ENCODE measurements around the gene AQP12A. TPM values are rescaled to one million over a fixed set of nuclear protein-coding genes. Genes with fewer than 3 reads are reported as not detected.
"Not testable (repeated sequence)": the region's sequence is repeated elsewhere in the genome, so short reads cannot be mapped to it uniquely, and the experiment has no call there.

Gene AQP12A
- polyA plus RNA-seq, 1 donor from 2014 or later, result not detected

DNA sequence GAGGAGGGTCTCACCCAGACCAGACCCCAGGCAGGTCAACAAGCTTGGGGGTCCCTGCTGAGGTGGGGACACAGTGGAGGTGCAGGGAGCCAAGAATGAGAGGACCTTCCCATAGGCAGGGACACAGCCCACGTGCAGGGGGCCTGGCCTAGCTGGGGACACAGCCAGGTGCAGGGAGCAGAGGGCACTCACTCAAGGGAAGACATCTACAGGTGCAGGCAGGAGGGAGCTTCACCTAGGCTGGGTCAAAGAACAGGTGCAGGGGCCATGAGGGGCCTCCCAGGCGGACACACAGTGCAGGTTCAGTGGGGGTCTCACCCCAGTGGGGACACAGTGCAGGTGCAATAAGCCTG is 615 bp upstream of the AQP12A start:
- H3K36me3 Mint-ChIP-seq, H3K9me3 Mint-ChIP-seq: not testable (repeated sequence)
- peak overlapping the region in 1 of 4 donors; percentile 41 for H3K4me3 Mint-ChIP-seq

DNA sequence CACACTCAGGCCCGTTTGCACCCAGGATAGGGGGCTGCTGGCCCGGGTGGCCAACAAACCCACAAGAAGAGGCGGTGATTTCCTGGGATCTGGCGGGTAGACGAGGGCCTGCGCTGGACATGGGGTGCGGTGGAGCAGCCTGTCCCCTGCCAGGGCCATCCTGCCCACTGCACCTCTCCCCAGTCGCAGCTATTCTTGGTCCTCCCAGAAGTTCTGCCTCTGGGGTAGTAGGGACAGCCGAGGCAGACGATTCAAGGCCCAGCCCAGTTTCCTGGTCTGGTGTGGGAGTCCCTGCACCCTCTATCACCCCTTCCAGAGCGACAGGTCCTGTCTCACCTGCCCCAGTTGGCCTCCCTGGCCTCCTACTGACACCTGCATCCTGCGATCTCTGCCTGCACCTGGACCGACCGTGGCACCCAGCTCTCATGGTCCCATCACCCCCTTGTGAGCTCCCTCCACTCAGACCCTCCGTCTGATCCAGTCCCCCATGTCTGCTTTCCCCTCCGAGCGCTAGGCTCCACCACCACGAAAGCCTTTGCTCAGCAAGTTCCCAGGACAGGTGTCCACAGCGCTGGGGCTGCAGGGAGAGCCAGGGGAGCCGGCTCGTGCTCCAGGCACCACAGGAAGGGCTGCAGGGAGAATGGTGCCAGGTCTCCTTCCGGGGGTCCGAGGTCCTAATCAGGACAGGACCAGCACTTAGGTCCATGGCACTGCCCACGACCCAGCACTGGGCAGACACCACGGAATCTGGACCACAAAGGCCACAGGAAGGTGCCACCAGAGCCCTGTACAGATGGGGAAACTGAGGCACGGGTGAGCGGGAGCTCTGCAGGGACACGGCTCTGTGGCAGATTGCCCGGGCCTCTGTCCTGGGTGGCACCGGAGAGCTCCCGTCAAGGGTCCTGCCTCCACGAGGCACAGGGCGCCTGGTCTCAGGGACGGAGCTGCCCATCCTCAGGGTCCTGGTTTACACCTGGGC is 1.2 kb downstream of the AQP12A start:
- not testable (repeated sequence) for H3K4me3 Mint-ChIP-seq, H3K27me3 Mint-ChIP-seq, H3K36me3 Mint-ChIP-seq, H3K9me3 Mint-ChIP-seq, H3K4me1 Mint-ChIP-seq, H3K27ac Mint-ChIP-seq

More for the DNA sequence above, 615 bp upstream of the AQP12A start:
- H3K4me1 Mint-ChIP-seq, H3K27ac Mint-ChIP-seq, H3K27me3 Mint-ChIP-seq: not testable (repeated sequence)

DNA sequence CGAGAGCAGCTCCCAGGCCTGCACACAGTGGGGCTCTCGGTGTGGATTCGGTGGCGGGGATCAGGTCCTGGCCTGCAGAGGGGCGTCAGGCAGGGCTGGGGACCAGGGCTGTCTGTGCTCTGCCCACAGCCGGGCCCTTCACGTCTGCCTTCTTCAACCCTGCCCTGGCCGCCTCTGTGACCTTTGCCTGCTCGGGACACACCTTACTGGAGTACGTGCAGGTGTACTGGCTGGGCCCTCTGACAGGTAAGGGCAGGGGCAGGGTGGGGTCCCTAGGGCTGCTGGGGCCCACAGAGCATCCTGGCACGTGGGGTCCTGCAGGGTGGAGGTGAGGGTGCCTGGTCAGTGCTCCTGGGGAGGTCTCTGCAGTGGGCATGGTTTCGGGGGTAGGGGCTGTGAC is 2.6 kb downstream of the AQP12A start:
- H3K9me3 Mint-ChIP-seq, H3K4me3 Mint-ChIP-seq, H3K27me3 Mint-ChIP-seq, H3K4me1 Mint-ChIP-seq, H3K36me3 Mint-ChIP-seq, H3K27ac Mint-ChIP-seq: not testable (repeated sequence)

DNA sequence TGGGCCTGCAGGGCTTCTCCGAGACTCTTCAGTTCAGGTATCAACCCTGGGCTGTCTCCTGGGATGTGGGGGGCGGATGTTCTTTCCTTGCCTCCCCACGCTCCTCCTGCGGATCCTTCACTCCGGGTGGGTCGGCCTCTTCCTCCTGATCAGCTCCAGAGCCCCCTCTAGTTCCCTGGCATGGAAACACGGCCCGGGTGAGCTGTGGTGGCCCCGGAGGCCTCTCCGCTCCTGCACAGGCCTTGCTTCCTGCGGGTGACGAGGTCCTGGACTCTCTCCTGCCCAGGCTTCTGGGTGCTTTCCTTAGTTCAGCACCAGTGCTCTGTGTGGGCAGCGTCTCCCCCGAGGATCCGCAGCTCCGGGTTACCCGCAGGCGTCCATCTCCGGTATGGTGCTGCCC is 3.9 kb downstream of the AQP12A start:
- not testable (repeated sequence) for H3K36me3 Mint-ChIP-seq, H3K27me3 Mint-ChIP-seq, H3K4me3 Mint-ChIP-seq, H3K9me3 Mint-ChIP-seq, H3K4me1 Mint-ChIP-seq, H3K27ac Mint-ChIP-seq

DNA sequence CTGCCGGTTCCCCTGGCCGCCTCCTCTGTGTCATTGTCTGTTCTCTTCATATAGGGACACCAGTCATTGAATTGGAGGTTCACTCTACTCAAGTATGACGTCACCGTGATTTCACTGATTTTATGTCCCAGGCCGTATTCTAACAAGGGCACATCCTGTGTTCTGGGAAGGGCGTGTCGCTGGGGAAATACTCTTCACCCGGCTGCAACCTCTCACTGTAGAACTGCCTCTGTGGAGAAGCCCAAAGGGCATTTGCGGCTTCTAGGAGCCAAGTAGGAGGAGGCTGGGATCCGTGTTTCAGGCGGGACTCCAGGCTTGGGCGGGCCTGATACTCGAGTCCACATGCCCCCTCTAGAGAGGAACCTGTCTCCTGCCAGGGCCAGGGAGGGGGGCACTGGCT is 4.8 kb downstream of the AQP12A start:
- not testable (repeated sequence) for H3K27ac Mint-ChIP-seq, H3K36me3 Mint-ChIP-seq, H3K4me3 Mint-ChIP-seq, H3K27me3 Mint-ChIP-seq, H3K4me1 Mint-ChIP-seq, H3K9me3 Mint-ChIP-seq

DNA sequence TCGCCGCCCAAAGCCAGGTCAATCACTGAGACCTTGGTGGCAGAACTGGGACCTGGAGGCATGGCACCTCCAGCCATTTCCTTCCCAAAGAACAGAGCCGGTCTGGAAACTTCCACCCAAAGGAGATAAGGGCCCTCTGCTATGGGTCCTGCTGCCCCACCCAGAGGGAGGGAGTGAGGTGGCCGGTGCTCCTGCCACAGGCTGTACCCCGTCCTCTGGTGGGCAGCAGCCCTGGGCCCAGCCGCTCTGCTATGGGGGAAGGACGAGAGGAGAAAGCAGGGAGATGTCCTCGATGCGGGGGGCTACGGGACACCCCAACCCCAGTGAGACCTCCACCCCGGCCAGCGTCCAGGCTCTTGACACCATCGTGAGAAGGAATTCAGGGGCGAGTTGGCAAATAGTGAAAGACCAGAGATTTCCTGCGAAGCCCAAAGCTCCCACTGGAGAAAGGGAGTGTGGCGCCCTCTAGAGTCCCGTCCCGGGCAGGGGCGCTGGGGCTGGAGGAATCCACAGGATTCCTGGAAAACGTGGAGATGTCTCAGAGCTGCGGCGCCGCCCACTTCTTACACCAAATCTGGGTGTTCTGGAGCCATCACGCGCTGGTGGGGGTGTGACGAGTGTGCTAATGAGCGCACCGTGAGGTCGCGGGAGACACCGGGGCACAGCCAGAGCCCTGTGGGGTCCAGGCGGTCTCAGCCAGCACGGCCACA is 7.3 kb downstream of the AQP12A start:
- not testable (repeated sequence) for H3K9me3 Mint-ChIP-seq, H3K27me3 Mint-ChIP-seq, H3K4me3 Mint-ChIP-seq, H3K4me1 Mint-ChIP-seq, H3K36me3 Mint-ChIP-seq, H3K27ac Mint-ChIP-seq

DNA sequence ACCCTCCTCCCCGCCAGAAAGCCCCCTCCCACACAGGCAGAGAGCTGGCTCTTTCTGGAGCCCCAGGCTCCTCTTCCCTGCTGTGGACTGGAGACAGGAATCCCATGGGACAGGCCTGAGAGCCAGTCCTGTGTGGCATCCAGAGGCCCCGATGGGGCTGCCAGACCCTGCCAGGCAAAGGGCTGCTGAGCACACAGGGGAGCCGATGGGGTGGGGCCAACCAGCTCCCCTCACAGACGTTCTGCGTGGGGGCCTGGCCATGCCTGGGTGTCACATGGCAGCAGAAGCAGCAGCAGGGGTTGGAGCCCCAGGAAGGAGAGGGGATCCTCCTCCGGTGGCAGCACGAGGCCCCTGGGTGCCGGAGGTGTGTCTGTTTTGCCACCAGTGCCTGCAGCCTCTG is 8.2 kb downstream of the AQP12A start:
- H3K4me3 Mint-ChIP-seq, H3K27me3 Mint-ChIP-seq, H3K27ac Mint-ChIP-seq, H3K9me3 Mint-ChIP-seq, H3K4me1 Mint-ChIP-seq, H3K36me3 Mint-ChIP-seq: not testable (repeated sequence)

DNA sequence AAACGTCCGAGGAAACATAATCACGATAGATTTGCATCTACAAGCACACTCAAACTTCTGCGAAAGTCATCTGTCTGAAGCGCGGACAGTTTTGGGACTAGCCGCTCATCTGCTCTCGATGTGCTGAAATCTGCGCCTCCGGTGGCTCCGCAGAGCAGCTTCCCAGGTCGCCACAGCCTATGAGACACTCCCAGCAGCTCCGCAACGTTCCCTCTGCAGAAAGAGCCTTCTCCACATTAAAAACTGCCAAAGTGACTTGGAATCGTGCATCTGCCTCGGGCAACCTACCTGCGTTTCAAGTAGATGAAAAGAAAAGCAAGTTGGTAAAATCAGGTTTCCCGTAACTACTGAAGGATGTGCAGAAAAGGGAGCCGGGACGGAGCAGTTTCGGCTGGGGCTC is 8.9 kb downstream of the AQP12A start:
- H3K4me1 Mint-ChIP-seq, H3K36me3 Mint-ChIP-seq, H3K9me3 Mint-ChIP-seq, H3K4me3 Mint-ChIP-seq, H3K27ac Mint-ChIP-seq: not testable (repeated sequence)
- H3K27me3 Mint-ChIP-seq, result peaks cover 10% of the 10 kb centered on the region

DNA sequence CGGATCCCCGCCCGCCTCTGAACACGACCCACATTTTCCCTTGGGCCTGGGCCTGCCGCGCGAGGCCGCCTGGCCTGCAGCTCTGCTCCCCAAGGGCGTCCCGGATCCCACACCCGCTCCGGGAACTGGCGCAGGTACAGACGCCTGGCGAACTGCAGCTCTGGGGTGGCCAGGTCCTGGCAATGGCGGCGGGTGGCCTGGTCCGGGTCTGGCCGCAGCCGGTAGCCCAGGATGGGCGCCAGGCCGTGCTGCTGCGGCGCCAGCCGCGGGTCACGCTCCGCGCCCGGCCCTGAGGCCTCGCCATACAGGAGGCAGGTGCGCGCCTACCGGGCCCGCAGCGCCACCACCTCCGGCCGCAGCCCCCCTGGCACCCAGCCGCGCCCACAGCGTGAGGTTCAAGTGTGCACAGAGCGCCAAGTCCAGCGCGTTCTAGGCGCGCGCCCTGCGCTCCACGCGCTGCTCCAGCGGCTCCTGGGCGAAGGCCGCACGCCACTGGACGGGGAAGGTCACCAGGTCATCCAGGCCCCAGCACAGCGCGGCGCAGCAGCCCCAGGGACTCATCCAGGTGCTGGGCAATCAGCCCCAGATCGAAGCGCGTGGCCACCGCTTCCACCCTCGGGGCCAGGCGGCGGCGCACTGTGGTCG is 9.5 kb downstream of the AQP12A start:
- no peak overlapping the region for H3K27ac Mint-ChIP-seq
- peaks cover 11% of the 10 kb centered on the region for H3K27me3 Mint-ChIP-seq
- H3K9me3 Mint-ChIP-seq, result no peaks in the 10 kb centered on the region
- no peak overlapping the region for H3K4me3 Mint-ChIP-seq
- H3K4me1 Mint-ChIP-seq, result peaks cover 0 to 2% (median 0%) of the 10 kb centered on the region in 3 donors
- no peaks in the 10 kb centered on the region for H3K36me3 Mint-ChIP-seq

DNA sequence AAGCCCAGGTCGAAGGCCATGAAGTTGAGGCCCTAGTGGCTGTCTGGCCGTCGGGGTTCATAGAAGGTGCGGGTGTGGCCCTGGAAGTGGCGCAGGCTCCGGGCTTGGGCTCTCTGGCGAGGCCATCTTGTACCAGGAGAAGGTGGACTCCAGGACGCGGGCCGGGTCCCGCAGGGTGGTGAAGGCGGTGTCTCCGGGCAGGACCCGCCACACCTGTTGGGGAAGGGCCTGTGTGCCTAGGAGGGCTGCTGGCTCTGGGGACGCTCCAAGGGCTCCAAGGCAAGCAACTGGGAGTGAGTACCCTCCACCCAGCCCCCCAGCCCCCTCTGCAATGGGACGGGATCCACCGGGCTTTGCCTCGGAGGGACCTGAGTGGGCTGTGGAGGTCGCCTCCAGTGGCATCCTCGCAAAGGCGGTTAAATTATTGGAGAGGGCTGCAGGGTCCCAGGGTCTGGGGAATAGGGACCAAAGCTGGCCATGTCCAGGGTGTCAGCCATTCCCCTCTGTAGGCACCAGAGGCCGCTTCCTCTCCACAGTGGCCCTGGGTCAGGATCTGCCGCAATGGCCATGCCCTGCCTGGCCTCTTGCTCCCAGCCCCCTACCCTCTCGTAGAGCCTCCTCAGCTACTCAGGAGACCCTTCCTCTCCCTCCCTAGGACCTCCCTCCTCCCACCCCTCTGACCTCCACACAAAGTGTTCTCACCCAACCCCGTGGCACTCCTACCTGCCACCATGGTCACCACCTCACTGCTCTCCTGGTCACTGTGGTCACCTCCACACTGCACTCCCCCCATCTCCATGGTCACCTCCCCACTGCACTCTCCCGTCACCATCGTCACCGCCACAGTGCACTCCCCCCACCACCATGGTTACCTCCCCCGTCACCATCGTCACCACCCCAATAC is 10.3 kb downstream of the AQP12A start:
- no peak overlapping the region for H3K4me3 Mint-ChIP-seq
- peaks cover 0 to 2% (median 2%) of the 10 kb centered on the region in 3 donors for H3K4me1 Mint-ChIP-seq
- H3K27ac Mint-ChIP-seq, result no peak overlapping the region
- peaks cover 11% of the 10 kb centered on the region for H3K27me3 Mint-ChIP-seq
- no peaks in the 10 kb centered on the region for H3K9me3 Mint-ChIP-seq
- no peaks in the 10 kb centered on the region for H3K36me3 Mint-ChIP-seq

DNA sequence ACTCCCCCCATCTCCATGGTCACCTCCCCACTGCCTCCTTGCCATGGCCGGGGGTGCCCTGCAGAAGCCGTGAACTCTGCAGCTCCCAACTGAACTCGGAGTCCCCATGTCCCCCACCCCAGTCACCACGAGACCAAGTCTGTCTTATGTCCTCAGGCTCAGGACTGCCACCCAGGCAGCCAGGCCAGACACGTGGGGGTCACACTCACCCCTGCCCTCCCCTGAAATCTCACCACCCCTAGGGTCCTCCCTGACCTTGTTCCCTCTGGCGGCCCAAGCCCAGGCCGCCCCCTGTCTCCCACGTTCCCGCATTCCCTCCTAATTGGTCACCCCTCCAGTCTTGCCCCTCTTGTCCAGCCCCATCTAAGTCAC is 11.0 kb downstream of the AQP12A start:
- Mint-ChIP-seq H3K27me3 (peaks cover 11% of the 10 kb centered on the region), H3K4me1 (peaks cover 0 to 2% (median 2%) of the 10 kb centered on the region in 3 donors), H3K36me3 (no peaks in the 10 kb centered on the region), H3K27ac (no peak overlapping the region), H3K4me3 (no peak overlapping the region), H3K9me3 (no peaks in the 10 kb centered on the region)

DNA sequence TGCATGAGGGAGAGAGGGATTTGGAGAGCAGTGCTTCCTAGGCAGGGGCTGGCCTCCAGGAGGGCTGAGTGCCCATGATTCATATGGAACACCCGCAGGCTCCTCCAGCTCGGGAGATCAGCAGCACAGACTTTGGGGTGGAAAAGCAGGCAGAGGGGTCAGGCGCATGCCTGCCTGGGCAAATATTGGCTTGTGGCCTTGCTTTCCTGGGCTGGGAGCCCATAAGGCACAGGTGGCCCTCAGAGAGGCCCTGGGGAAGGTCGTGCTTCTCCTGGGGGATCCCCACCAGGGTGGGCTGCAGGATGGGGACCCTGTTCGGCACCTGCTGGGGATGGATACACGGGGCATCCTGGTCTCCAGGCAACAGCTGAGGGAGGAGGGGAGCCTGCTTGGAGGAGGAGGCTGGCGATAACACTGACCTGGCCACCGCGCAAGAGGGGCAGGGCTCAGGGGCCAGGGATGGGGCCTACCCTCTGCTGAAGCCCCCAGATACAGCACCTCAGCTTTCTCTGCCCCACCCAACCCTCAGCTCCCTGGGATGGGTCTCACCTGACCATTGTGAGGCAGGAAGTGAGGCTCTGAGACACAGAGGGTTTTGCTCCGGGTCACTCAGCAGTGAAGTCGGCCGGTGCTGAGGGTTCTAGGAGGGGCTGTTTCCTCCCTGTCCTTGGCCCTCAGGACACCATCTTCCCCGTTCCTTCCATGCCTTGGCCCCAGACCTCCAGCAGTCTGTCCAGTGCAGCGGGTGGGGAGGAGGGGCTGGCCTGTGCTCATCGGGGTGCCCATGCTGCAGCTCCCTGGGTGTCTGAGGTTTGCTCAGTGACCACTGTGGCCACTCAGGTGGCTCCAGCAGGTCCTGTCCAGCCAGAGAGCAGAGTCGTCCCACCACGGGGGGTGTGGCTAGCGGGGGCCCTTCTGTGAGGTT is 12.0 kb downstream of the AQP12A start:
- peaks cover 15% of the 10 kb centered on the region for H3K27me3 Mint-ChIP-seq
- no peak overlapping the region for H3K27ac Mint-ChIP-seq
- H3K36me3 Mint-ChIP-seq, result no peaks in the 10 kb centered on the region
- peaks cover 0 to 2% (median 0%) of the 10 kb centered on the region in 3 donors for H3K9me3 Mint-ChIP-seq
- peaks cover 0 to 2% (median 2%) of the 10 kb centered on the region in 3 donors for H3K4me1 Mint-ChIP-seq
- H3K4me3 Mint-ChIP-seq, result peak overlapping the region in 1 of 4 donors; percentile 68

DNA sequence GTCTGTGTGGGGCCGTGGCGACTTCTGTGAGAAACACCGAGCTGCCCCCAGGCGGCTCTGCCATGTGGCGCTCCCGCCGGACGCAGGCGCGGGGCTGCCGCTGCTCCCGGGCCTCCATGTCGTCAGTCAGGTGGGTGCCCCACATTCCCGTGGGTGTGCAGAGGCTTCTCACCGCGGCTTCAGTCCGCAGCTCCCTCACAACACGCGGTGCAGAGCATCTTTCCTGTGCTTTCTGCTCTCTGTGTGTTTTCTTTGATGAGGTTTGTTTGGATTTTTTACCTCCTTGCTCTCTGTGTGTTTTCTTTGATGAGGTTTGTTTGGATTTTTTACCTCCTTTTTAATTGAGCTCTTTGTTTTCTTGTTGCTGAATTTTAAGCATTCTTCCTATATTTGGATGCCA is 13.0 kb downstream of the AQP12A start:
- Mint-ChIP-seq H3K36me3 (no peaks in the 10 kb centered on the region), H3K4me3 (no peak overlapping the region)

More for the DNA sequence above, 13.0 kb downstream of the AQP12A start:
- H3K9me3 Mint-ChIP-seq, result peaks cover 0 to 2% (median 0%) of the 10 kb centered on the region in 3 donors
- peak overlapping the region in 1 of 3 donors; percentile 55 for H3K27ac Mint-ChIP-seq
- H3K4me1 Mint-ChIP-seq, result peaks cover 0 to 2% (median 2%) of the 10 kb centered on the region in 3 donors
- H3K27me3 Mint-ChIP-seq, result peaks cover 15% of the 10 kb centered on the region

Measured in IgD-negative memory B cell (primary cell).